EL (cell line): ENCODE data around the gene TAF15.
A peak's percentile ranks its signal among the peaks of the same experiment; 100 is the strongest.

Source experiments
- DNase-seq: peaks from one replicate; pipeline ENCODE4 v3.0.0-alpha.2; 2016

The TAF15 gene

DNA sequence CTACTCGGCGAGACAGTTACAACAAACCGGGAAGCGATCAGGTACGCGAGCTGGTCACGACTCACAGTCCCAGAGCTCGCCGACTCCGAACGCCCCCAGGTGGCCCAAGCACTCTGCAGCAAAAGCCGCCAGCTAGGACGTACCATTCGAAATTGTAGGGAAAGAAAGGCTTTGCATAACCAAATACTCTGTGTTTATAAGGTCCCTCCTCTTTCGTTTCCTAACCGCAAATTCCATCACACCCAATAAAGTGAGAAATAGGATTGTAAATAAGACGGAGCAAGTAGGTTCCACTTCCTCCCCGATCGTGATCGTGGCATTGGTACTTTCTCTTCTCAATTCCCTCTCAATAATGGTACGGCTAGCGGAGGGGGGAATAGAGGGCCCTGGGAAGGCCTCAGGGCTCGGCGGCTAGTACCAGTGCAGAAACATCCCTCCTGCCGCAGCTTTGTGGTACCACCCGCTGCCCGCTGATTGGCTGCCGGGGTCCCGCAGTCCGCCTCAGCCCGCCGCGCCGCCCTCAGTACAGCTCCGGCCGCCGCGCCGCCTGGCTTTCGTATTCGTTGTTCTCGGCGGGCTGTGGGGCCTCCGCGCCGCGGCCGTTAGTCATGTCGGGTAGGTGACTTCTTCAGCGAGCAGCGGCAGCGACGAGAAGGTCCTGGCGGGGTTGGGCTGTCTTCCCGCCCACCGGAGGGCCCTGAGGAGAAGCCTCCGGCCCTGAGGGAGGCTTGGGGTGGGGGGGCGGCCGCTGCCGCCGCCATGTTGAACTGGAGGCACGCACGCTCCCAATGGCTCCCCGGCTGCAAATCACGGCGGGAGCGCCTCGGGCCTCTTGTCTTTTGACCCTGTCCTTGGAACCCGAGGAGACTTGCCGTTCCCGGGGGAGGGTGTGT, at the start of gene TAF15:
TAF15 (plus strand) TSS at position 523 of the 893 bp plus-strand sequence; CDS start at position 609, 86 bp downstream.
- DNase-seq = peak; percentile 99

DNA sequence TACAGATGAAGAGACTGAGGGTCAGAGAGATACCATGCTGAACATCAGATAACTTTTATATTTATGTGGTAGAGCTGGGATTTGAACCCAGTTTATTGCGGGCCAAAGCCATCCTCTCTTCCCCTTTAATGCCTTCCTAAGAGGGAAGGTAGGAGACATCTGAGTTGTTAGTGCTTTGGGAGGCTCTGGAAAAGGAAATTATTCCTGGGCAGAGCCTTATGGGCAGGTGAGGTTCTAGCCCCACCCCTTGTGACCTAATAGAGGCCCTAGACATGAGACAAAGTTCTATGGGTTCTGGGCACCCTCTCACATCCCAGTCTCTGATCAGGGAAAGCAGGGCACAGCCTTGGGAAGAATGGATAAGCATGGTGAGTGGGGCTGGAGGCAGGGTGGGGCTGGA, 48.7 kb upstream of the TAF15 start, which contains the start of gene C17orf50:
C17orf50 (plus strand) TSS at position 301 of the 400 bp plus-strand sequence; CDS start at position 356, 55 bp downstream.
- DNase-seq = no peak

DNA sequence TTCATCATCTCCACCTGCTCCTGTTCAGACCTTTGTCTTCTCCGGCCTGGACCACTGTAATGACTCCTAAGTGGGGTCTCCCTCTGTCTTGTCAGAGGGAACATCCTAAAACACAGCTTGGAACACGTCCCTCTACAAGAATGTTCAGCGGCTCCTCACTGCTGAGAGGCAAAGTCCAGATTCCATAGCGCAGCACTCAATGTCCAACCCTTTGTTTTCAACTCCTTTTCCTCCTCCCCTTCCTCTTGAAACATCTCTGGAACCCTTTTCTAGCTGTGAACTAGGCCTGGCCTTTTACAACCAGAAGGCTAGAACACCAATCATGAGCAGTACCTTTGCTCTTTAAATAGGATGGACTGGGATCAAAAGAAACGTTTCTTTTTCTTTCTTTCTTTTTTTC, 47.7 kb upstream of the TAF15 start:
- no peak for DNase-seq

DNA sequence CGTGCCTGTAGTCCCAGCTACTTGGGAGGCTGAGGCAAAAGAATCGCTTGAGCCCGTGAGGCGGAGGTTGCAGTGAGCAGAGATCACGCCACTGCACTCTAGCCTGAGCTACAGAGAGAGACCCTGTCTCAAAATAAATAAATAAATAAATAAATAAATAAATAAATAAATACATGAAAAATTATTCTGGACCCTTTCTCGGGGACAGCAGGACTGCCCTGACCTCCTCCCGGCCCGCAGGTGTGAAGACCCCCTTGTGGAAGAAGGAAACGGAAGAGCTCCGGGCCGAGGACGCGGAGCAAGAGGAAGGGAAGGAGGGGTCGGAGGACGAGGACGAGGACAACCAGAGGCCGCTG, 45.5 kb upstream of the TAF15 start:
- DNase-seq = no peak

DNA sequence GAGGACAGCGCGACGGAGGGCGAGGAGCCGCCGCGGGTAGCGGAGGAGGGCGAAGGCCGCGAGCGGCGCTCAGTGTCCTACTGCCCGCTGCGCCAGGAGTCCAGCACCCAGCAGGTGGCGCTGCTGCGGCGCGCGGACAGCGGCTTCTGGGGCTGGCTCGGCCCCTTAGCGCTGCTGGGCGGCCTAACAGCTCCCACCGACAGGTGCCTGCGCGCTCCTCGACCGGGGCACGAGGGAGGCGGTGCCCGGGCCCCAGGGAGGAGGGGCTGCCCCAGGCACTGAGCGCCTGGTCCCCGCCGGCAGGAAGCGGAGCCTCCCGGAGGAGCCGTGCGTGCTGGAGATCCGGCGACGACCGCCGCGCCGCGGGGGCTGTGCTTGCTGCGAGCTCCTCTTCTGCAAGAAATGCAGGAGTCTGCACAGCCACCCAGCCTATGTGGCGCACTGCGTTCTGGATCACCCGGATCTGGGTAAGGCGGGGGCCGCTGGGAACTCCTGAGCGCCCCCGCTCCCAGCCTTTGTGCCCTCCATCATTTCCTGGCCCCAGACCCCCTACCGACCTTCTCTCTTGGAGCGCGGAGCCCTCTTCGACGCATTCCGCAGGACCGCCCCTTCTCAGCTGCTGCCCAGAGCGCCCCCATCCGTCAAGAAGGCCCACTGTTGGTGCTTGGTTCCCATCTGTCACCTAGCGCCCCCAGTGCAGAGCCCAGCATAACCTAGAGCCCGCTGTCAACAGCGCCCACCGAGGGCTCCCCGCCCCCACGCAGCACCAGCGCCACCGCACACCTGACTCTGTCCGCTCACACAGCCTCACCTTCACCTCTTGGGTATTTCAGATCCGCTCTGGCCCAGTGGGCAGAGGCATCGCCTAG, 44.9 kb upstream of the TAF15 start:
- DNase-seq = peak; percentile 89

DNA sequence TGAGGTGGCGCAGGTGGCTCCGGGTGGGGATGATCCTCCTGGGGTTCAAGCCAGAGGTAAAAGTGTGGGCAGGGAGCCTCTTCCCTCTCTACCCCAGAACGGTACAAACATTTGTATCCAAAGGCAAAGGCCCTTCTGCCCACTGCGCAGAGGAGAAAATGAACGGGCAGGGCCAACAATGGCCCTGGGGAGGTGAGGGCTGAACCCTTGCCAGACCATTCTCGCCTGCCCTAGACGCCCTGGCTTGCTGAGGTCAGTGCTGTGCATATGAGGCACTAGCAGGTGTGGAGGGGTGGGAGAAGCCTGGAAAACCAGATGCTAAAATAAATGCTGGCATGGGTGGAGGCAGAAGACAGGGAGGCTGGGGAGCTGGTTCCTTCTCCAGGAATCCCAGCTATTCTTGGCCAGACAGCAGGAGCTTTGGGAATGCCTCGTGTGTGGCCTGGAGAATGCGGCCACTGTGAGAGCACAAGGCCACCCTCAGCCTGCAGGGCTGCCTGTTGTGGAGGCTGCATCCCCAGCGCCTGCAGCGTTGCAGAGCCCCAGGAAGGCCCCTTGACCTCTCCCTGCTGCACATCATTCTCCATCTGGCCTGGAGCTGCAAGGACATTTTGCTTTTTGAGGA, 44.1 kb upstream of the TAF15 start:
- no peak for DNase-seq

DNA sequence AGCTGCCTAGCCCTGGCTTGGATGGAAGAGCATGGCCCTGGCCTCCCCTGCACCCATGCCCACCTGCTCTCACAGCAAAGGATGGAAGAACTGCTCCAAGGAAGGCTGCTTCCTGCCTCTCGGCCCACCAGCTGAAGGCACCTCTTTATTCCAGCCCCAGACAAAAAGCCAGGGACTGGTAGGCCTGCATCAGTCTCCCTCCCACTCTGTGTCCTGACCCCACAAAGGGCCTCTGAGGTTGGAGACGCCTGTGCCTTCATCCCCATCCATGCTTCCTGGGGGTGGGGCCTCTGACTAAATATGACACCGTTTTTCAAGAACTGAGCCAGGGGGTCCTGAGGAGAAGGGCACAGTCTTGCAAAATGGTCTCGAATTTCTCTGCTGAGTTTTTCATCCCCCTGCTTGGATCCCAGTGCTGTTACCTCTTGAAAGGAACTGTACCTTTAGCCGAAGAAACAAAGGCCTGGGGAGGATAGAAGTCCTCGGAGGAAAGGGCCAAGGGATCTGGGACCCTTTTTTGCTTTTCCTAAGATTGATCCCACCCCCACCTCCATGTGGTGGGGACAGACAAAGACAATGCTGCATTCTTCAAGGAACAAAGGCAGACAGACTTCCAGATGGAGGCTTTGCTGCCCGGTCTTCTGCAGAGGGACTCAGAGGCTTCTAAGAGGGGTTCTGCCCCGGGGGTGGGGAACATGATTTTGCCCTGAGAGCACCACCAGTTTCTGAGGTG, 43.4 kb upstream of the TAF15 start:
- no peak for DNase-seq

DNA sequence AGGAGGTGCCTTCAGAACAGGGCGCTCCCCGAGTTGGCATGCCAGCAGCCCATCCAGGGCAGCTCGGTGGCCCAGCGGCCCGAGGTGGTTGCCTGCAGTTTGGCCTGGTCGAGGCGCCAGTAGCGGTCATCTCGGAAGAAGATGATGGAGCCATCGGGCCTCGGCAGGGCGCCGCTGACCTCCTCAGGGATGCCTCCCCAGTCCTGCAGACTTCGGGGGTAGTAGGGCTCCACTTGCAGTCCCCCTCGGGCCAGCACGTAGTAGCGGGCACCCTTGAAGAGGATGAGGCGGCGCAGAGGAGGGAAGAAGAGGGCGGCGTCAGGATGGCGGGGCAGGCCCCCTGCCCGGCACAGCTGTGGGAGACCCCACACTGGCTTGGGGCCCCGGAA, 42.8 kb upstream of the TAF15 start:
- DNase-seq = no peak

DNA sequence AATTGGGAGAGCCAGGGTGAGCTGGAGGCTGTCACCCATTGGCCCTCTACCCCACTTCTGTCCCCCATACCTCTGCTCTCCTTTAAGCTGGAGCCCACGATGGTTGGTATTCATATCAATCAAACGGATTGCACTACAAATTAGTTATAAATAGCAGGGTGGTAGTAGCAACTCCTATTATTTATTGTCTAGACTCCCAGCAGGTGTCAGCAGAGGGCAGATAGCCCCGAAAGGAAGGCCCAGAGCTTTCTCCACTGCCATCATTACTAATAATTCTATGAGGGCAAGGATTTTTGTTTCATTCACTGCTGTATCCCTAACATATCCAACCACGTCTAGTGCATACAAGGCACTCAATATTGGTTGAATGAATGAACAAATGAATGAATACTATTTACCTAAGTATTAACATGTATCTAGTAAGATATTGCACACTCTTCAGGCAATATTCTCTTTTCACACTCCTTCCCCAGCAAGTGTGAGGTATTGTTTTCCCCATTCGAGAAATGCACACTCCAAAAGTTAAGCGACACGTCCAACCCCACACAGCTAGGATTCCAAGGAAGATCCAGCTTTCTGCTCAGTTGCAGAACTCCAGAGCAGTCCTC, 42.3 kb upstream of the TAF15 start:
- DNase-seq = peak; percentile 55

DNA sequence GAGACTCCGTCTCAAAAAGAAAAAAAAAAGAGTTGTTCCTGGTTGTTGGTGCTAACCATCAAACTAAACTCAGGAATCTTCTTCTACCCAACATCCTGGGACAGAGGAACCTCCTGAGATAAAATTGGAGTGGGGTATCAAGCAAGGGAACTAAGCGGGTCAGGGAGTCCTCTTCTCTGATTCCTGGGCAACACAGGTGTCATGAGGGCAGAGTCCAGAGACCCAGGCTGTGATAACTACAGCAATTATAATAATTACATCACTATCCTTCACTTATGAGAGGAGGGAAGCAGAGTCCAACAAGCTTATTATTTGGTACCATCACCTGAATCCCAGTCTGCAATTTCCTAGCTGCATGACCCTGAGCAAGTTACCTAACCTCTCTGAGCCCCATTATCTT, 40.5 kb upstream of the TAF15 start:
- DNase-seq = no peak

DNA sequence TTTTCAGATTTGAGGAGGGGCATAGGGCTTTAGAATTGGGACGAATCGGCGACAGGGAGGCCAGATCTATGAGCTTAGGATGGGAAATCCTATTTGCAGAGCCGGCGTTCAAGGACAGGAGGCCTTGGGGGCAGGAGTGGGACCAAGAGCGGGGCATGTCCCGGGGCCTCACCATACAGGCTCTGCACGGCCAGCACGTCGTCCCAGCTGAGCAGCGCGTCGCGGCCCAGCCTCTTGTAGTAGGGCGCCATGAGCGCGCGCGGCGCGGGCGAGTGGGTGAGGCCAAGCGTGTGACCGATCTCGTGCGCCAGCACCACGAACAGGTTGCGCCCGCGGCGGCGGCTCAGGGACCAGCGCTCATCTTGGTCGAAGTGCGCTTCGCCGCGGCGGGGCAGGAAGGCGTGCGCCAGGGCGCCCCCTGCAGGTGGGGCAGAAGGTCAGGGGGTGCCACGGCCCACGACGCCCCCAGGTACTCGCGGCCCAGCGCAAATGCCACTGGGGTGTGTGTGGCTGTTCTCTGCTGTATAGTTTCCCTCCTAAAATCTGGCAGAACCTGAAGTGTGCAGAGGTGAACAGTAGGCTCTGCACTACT, 39.3 kb upstream of the TAF15 start:
- no peak for DNase-seq

DNA sequence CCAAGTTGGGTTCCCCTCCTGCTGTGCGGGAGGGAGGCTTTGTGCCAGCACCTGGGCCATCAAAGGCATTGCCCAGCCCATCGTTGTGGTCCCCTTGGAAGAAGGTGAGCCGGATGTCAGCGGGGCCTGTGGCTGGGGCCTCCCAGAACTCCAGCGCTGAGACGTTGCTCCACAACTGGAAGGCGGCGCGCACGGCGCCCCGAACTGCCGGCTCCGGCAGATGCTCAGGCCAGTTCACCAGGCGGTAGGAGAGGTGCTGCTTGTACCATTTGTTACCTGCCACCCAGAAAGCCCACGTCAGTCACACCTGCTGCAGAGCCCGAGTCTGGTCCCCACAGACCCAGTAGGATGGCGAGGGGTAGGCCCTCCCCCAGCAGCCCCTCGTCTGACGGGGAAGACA, 36.2 kb upstream of the TAF15 start:
- no peak for DNase-seq

DNA sequence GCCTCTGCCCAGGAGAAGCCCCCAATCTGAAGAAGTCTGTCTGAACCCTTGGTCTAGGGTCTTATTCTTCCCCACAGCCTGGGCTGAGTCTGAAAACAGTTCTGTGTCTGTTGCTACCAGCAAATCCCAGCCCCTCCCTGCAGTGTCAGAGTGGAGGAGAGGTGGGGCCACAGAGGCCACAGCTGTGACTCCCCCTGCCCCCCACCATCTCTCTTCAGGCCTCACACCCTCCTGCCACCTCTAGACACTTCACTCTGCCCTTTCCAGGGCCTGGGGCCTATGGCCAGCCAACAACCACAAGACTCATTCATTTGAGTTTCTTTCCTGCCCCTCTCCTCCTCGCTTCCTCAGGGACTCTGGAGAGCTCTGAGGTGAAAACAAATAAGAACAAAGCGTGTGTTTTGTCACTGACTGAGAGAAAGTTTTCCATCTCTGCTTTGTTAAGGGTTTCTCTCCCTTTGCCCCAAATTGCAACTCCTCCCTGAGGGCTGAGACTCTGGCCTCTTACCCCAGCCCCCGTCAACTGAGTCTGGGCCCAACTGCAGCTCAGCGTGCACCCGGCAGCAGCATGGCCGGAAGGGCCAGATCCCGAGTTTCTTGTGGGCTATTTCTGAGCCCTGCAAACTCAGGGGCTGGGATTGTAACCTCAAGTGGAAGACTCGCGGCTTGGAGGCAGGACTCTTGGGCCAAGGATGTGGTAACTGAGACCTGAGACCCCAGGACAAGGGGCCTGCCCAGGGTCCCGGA, 35.4 kb upstream of the TAF15 start:
- no peak for DNase-seq

DNA sequence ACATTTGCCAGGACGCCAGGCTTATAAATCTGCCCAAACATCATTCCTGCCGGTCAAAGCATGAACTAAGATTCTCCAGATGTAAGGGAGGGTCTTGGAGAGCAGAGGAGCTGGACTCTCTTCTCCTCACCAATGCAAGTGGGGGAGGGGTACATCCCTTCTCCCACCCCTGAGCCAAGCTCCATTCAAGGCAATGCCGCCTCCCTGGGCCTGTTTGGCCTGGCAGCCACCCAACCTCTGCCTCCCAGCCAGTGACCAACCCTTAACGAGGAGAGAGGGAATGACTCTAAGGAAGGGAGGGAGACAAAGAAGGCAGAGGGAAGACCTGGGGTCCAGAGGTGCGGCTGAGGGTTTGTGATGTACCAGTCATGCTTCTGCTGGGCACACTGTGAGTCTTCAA, 34.8 kb upstream of the TAF15 start:
- no peak for DNase-seq

DNA sequence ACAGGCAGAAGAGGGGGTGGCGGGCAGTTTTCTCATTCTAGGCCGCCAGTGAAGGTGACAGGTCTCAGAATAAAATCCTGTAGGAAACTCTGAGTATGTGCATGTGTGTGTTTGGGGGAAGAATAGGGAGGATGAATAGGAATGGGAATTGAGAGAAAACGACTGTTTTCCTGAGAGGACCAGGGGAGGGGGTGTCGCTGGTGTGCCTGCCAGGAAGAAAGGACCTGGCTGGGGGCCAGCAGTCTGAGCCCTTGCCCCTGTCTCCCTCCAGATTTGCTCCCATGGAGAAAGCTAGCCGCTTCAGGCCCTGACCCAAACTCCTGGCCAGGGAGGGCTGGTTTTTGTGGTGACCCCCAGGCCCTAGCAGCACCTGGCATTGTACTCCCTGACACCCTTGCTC, 34.2 kb upstream of the TAF15 start:
- no peak for DNase-seq

DNA sequence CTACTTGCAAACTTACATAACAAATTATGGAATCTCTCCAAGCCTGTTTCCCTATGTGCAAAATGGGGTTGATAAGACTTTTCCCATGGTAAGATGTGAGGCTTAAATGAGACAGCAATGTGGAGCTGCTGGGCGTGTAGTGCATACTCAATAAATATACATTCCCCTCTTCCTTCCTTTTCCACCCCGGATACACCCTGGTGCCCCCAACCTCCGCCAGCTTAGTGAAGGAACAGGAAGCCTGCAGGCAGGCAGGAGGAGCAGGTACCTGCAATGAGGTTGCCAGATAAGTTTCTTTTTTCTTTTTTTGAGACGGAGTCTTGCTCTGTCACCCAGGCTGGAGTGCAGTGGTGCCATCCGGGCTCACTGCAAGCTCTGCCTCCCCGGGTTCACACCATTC, 33.7 kb upstream of the TAF15 start:
- DNase-seq = no peak

DNA sequence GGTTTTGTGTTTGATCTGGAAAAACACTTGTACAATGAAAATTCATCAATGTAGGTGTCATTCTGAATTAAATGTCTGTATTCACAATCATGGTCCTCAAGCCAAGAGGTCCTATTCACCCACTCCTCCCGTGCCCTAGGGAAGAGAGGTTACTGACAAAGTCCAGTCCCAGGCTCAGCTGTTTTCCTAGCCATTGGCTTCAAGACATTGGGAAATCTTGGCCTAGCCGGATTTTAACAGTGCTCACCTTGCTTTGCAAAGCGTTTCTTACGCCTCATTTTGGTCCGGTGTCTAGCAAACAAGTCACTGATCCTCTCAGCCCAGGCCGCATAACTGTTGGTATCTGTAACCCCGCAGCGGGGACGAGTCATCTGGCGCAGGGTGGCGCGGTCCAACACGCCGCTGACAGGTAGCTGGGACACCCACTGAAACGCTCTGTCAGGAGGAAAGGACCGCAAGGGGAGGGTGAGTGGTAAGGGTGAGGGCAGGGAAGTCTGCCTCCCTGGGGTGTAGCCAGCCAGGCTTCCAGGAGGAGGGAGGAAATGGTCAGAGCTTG, 30.6 kb upstream of the TAF15 start:
- no peak for DNase-seq

DNA sequence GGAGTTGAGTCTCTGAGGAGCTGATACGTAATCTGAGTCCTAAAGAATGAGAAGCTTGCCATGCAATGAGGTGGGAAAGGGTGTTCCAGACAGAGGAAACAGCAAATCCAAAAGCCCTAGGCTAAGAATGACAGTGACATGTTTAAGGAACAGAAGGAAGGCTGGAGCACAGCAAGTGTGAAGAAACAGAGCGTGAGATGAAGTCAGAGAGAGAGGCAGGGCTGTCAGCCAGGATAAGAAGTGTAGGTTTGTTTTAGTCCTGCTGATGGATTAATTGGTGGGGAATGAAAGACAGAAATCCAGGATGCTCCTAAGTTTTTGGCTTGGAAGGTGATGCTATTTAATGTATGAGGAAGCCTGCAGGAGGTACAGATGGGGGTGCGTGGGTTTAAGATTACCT, 28.3 kb upstream of the TAF15 start:
- DNase-seq = no peak

DNA sequence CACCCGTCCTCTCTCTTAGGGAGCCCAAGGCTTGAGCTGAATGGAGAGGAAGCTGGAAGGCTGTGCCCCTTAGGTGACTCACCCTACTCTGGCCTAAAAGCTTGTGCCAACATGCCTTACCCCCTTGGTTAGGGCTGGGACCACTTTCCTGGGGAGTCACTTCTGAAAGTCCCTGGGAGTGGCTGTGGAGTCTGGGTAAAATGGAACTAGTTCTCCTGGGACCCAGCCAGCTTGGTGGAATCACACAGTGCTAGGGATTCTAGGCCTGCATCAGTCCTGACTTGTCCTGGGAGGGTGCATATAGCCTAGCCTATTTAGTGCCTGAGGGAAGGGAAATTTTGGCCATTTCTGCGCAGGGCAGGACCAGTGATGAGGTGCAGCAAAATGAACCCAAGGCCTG, 24.4 kb upstream of the TAF15 start:
- no peak for DNase-seq

DNA sequence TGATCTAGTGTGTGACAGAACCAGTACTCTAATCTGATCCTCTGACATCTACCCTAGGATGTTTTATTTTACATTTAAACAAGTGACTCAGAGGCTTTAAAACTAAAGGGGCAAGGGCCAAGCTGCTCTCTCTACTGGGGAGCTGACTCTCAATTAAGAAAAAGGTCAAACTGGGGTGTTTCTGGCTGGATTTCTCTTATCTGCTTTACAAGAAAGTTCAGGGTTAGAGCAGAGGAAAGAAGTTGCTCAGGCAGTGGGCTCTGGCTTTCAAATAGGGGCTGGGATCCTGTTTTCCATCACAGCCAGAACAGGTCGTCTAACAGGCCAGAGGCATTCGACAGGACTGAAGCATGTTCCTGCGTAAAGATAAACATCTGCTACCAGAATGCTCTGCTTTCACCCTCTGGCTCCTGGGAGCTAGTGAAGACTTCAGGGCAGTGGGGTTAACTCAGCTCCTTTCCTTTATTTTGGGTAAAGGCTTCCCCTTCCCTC, 22.3 kb upstream of the TAF15 start:
- DNase-seq = peak; percentile 45
